H4 (cell line): ENCODE data around the gene PGBD2. TPM values are rescaled to one million over a fixed set of nuclear protein-coding genes. Genes with fewer than 3 reads are reported as not detected.
"Not testable (repeated sequence)": the region's sequence is repeated elsewhere in the genome, so short reads cannot be mapped to it uniquely, and the experiment has no call there.

Source experiments
- DNase-seq: peaks from one replicate; pipeline ENCODE4 v3.0.0-alpha.2; 2015; ENCODE audit warnings: low spot score
- total RNA-seq: library from RNA; depleted of rRNA; stranded (reverse); fragments of >200 nt; shearing (Covaris generic); gene quantifications from 2 replicates; pipeline ENCODE4 v1.2.3, GENCODE V29; 2014; rRNA removed

PGBD2 gene
- total RNA-seq, result 8.3 and 9.6 TPM in 2 replicates

- peak; percentile 84 for DNase-seq
Measured at GRCh38 chr1:248906009-248906752, at the start of gene PGBD2. PGBD2 (plus strand) TSS chr1:248906235; CDS start chr1:248913863, 7,628 bp downstream.

GRCh38 chr1:248857201-248857600, 48.8 kb upstream of the PGBD2 start:
- no peak for DNase-seq

- DNase-seq, result no peak
Measured at GRCh38 chr1:248857749-248858095, 48.3 kb upstream of the PGBD2 start.

GRCh38 chr1:248858096-248858890, 47.7 kb upstream of the PGBD2 start:
- DNase-seq, result no peak

- DNase-seq, result peak; percentile 95
Measured at GRCh38 chr1:248858891-248859889, 46.8 kb upstream of the PGBD2 start, which contains the start of gene ZNF692. ZNF692 (minus strand) TSS chr1:248859085; CDS start chr1:248858309, 776 bp downstream.

GRCh38 chr1:248860007-248860406, 46.0 kb upstream of the PGBD2 start:
- no peak for DNase-seq

- no peak for DNase-seq
Measured at GRCh38 chr1:248861616-248862015, 44.4 kb upstream of the PGBD2 start.

GRCh38 chr1:248862695-248862997, 43.4 kb upstream of the PGBD2 start:
- no peak for DNase-seq

- DNase-seq, result peak; percentile 50
Measured at GRCh38 chr1:248862998-248863881, 42.8 kb upstream of the PGBD2 start.

GRCh38 chr1:248871837-248872401, 34.1 kb upstream of the PGBD2 start:
- DNase-seq, result no peak

- peak; percentile 72 for DNase-seq
Measured at GRCh38 chr1:248872752-248873408, 33.2 kb upstream of the PGBD2 start.

- DNase-seq, result peak; percentile 95
Measured at GRCh38 chr1:248873409-248873992, 32.5 kb upstream of the PGBD2 start.

- DNase-seq, result peak; percentile 87
Measured at GRCh38 chr1:248873993-248874533, 32.0 kb upstream of the PGBD2 start.

- DNase-seq, result no peak
Measured at GRCh38 chr1:248881261-248881660, 24.8 kb upstream of the PGBD2 start.

- not testable (repeated sequence) for DNase-seq
Measured at GRCh38 chr1:248882427-248882826, 23.6 kb upstream of the PGBD2 start.

GRCh38 chr1:248884632-248885295, 21.3 kb upstream of the PGBD2 start:
- no peak for DNase-seq

GRCh38 chr1:248885646-248886045, 20.4 kb upstream of the PGBD2 start:
- no peak for DNase-seq

GRCh38 chr1:248886237-248886895, 19.7 kb upstream of the PGBD2 start:
- no peak for DNase-seq
